GM12874 (cell line): ENCODE measurements around the gene AZIN2.

Experiments
- CTCF ChIP-seq: IDR thresholded peaks from 2 replicates; pipeline ENCODE4 v1.5.1; 2011; ENCODE audit warnings: low read depth, mild to moderate bottlenecking, control low read depth, low read length, moderate library complexity; ENCODE audit not compliant: insufficient read depth

AZIN2 gene

DNA sequence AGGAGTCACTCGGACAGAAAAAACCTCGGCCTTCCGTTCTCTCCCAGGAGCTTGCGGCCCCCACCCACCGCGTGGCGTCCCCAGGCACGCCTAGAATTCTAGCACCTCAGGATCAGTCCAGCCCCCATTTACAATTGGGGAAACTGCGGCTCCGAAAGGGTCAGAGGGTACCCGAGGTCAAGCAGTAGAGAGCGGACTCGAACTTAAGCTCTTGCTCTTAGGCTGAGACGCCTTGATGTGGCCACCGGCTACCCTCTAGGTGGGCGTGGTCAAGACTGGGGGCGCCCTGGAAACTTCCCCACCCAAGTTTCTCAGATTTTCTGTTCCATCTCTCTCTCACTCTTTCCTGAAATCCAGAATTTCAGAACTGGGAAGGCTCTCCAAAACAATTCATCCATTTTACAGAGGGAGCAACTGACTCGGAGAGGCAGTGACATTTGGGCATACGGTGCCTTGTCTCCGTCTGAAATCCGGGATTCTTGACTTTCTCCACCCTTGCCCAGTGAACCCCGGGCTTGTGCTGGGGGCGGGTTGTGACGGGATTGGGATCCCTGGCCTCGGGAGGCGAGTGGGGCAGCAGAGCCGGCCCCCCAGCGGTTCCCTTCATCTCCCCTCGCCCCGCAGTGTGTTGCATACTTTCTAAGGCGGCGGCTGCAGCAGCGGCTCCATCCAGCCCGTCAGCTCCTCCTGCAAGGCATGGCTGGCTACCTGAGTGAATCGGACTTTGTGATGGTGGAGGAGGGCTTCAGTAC, 777 bp downstream of the AZIN2 start:
- TF ChIP-seq CTCF, result no peak

GRCh38 chr1:33082575-33083108, 1.7 kb downstream of the AZIN2 start:
- no peak for TF ChIP-seq CTCF

DNA sequence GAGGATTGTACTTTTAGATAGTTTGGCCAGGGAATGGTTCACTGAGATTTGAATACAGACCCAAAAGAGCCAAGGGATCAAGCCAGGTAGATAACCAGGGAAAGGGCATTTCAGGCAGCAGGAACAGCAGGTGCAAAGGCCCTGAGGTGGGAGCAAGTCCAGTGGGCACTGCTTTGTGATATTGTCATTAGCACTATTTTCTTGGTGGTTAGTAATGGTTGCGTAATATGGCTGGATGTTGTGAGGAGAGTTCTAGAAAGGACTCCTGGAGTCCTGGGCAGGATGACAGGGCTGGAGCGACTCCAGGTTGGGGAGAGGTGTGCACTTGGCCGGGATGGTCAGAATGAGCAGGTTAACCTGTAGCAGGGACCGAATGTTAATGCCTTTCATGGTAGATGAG, 4.4 kb downstream of the AZIN2 start:
- TF ChIP-seq CTCF, result no peak

DNA sequence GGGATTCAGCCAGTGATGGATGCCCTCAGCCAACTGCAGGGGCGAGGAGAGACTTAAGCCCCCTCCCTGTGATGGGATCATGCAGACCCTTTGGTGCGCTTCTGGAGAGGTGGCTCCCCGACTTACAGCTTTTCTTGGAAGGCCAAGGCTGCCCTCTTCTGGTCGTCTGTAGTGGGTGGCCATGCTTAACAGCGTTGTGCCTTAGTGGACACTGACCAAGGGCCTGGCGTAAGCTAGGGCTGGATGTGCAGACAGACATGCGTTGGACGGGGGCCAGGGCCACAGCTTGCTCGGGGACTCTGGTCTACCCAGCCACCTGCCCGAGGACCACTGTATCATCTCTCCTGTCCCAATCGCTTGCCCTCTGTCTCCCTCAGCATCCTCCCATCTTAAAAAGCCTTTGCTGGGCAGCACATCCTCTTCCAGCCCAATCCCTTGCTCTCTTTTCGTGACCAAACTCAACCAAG, 5.5 kb downstream of the AZIN2 start:
- TF ChIP-seq CTCF, result peak; percentile 78

DNA sequence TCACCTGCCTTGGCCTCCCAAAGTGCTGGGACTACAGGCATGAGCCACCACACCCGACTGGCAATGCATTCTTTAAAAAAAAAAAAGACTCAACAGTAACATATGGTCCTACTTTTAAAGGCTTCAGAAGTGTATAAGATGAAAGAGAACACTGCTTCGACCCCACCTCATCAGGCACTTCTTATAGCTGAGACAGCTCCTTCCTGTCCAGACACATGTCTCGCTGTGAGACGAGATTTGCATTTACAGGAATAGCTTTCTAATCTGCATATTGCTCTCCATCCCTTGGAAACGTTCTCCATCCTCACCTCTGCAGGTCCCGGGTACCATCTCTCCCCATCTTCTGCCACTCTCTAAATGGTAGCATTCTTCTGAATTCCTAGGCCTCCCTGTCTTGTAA, 6.7 kb downstream of the AZIN2 start:
- no peak for TF ChIP-seq CTCF

DNA sequence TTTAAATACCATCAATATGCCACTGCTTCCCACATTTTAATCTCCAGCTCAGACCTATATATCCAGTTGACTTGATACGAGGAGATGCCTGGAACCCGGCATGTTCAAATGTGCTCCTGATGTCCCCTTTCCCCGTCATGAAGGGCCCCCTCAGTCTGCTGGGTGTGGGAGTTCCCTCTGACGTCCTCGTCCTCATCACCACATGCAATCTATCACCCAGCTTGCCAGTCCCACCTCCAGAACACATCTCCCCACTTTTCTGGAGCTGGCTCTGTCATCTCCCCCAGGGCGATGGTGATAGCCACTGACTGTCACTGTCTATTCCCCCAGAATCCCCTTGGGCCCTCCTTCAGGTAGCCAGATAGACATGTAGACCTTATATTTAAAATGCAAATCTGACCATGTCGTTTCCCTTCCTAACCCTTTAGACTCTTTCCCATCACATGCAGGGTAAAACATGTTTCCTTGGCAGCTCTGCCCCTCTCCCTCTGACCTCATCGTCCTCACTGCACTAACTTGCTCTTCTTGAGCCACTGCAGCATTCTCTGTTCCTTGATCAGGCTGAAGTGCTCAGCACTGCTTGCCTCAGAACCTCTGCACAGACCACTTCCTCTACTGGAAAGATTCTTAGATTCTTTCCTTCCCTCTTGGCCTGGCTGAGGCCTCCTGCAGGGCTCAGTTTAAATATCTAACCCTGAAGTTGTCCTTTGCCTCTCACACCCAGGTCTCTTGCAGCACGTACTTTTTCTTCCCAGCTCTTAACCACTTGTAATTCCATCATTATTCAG, 7.4 kb downstream of the AZIN2 start:
- TF ChIP-seq CTCF, result no peak

DNA sequence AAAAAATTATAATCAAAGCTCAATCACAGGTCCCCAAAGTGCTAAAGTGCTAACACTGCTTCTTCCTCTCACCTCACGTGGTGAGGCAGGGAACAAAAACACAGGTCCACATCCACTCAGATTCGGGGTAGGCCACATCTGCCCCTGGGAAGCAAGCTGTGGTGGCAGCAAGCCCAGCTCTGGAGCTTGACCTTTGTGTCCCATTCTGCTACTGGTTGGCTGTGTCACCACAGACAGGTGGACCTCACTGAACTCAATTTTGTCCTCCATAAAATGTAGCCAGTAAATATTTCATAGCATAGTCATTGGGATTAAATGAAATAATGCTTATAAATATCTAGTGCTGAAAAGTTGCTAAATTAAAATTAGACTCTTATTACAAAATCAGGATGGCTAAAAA, 8.5 kb downstream of the AZIN2 start:
- no peak for TF ChIP-seq CTCF
